Fibroblast of upper back skin (primary cell): ENCODE data around the gene PASK.

ENCODE experiments used
- DNase-seq: peaks from one replicate; pipeline ENCODE4 v3.0.0-alpha.2; 2013

The PASK gene

DNA sequence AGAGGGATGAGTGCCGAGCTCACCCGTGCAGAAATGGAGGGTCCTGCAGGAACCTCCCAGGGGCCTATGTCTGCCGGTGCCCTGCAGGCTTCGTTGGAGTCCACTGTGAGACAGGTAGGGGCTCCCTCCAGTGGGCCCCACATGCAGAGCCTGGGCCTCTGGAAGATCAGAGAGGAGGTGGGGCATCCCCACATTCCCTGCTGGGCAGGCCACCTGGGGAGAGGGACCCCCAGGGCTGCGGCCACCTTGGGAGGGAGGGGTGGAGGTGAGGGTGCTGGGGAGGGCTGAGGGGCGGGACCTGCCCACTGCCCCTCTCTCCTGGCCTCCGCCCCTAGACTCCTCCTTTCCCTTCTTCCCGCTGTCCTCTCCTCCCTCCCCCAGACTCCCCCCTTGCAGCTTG lies 85.7 kb downstream of the PASK start:
- no peak for DNase-seq

DNA sequence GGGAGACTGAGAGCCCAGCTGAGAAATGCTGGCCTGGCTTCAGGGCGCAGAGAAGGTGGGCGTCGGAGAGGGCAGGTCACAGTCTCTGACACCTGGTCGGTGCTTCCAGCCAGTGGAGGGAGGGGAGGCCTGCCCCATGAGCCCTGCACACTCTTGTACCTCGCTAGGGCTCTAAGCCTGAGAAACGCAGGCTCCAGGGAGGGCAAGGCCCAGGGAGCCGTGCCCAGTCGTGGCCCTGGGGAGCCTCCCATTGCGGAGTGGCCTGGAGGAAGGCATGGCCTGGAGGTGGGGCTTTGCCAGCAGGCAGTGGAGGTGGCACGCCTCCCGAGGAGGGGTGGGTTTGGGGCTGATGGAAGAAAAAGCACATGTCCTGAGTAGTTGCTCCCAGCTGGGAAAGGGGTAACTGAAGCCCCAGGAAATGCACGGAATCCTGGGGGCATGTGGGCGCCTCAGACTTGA lies 86.2 kb downstream of the PASK start:
- DNase-seq, result no peak

DNA sequence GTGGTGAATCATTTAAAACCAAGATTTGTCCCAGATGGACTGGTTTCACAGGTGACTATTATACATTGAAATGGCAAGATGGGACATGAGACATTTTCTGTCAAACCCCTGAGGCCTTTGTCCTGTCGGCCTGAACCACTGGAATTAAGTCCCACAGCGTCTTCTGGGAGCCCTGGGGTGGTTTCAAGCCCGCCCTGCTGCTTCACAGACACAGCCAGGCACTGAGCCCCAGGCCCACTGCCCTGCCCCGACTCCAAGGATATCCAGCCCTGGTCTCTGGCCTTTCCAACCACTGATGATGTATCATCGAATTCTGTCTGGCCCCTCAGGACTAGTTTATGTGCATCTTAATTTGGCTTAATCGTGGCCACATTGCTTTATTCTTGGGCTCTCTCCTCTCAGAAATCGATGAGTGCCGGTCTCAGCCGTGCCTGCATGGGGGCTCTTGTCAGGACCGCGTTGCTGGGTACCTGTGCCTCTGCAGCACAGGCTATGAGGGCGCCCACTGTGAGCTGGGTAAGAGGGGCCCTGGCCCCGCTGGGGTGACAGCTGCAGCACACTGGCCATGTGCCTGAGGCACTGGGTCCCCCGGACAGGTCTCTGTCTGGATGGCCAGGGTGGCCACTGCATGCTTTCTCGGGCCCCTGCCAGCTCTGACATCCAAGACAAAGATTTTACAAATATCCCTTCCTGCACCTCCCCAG lies 86.7 kb downstream of the PASK start:
- no peak for DNase-seq

DNA sequence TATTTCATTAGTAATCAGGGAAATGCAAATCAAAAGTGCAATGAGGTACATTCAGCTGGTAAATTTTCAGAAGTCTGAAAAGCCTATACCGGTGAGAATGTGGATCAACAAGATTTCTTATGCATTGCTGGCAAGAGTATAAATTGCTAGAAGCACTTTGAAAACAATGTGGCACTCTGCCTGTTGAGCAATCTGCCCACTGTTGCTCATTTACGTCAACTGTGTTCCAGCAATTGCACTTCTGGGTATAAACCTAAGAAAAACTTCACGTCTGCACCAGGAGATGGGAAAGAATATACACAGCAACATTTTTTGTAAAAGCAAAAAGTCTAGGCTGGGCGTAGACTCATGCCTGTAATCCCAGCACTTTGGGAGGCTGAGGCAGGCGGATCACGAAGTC lies 88.0 kb downstream of the PASK start:
- no peak for DNase-seq
